ENCODE data around the gene MEP1A.
"Not testable (repeated sequence)": the region's sequence is repeated elsewhere in the genome, so short reads cannot be mapped to it uniquely, and the experiment has no call there.

The MEP1A gene

GRCh38 chr6:46838033-46838432 is 44.8 kb downstream of the MEP1A start:
- no peak for DNase-seq

GRCh38 chr6:46842252-46842846 is 49.2 kb downstream of the MEP1A start:
- not testable (repeated sequence) for DNase-seq

- no peak for DNase-seq
Measured at GRCh38 chr6:46845126-46845525, 51.9 kb downstream of the MEP1A start.

- peak; percentile 72 for DNase-seq
Measured at GRCh38 chr6:46848684-46849360, 55.6 kb downstream of the MEP1A start.

GRCh38 chr6:46849361-46849690 is 56.1 kb downstream of the MEP1A start:
- DNase-seq: no peak

- DNase-seq: no peak
Measured at GRCh38 chr6:46850792-46851191, 57.6 kb downstream of the MEP1A start.

GRCh38 chr6:46851576-46851975 is 58.4 kb downstream of the MEP1A start:
- DNase-seq: not testable (repeated sequence)

- peak; percentile 21 for DNase-seq
Measured at GRCh38 chr6:46855966-46856365, 62.8 kb downstream of the MEP1A start.

GRCh38 chr6:46862381-46862780 is 69.2 kb downstream of the MEP1A start:
- no peak for DNase-seq

GRCh38 chr6:46863791-46864190 is 70.6 kb downstream of the MEP1A start:
- no peak for DNase-seq

GRCh38 chr6:46865221-46865620 is 72.0 kb downstream of the MEP1A start:
- DNase-seq: no peak

- DNase-seq: no peak
Measured at GRCh38 chr6:46867411-46867810, 74.2 kb downstream of the MEP1A start.

GRCh38 chr6:46876126-46876525 is 82.9 kb downstream of the MEP1A start:
- DNase-seq: peak; percentile 64

- DNase-seq: no peak
Measured at GRCh38 chr6:46879003-46879402, 85.8 kb downstream of the MEP1A start.

GRCh38 chr6:46882645-46883044 is 89.5 kb downstream of the MEP1A start:
- DNase-seq: no peak

- DNase-seq: no peak
Measured at GRCh38 chr6:46888031-46888430, 94.8 kb downstream of the MEP1A start.

- DNase-seq: no peak
Measured at GRCh38 chr6:46888578-46888977, 95.4 kb downstream of the MEP1A start.
